HEK293 (cell line): ENCODE results near the gene NDUFB10.
A peak's percentile ranks its signal among the peaks of the same experiment; 100 is the strongest.

Source experiments
- CTCF ChIA-PET: fragments of 350-600 bp; formaldehyde crosslinking; extraction: SDS; loops from one replicate; lab custom pipeline; 2021; ENCODE audit warnings: antibody characterized with exemption; lab: Yijun Ruan, JAX
- POLR2A ChIA-PET: fragments of 300-600 bp; formaldehyde crosslinking; extraction: SDS; loops from one replicate; lab custom pipeline; 2020; ENCODE audit warnings: antibody characterized with exemption, inconsistent platforms; lab: Yijun Ruan, JAX
- H3K27ac ChIP-seq: fragments of 200-500 bp; sonication (Bioruptor generic); 2 replicates; pipeline ENCODE4 v1.5.1; 2014; ENCODE audit warnings: low read depth, low read length, control low read depth, inconsistent platforms; ENCODE audit errors: extremely low read depth
- H3K36me3 ChIP-seq, 2 experiments: fragments of 200-500 bp in 1 of 2; sonication (Bioruptor generic) in 1 of 2; 1 replicate in 1 of 2; 2 replicates in 1 of 2; pipeline ENCODE4 v1.5.1; 2014 to 2017; ENCODE audit warnings: inconsistent platforms in 2 of 2, low read length in 2 of 2; ENCODE audit not compliant: control insufficient read depth in 2 of 2, insufficient read depth in 1 of 2
- H3K4me1 ChIP-seq: fragments of 200-500 bp; sonication (Bioruptor generic); 2 replicates; pipeline ENCODE4 v1.5.1; 2014; ENCODE audit warnings: mild to moderate bottlenecking, low read length, inconsistent platforms; ENCODE audit not compliant: control insufficient read depth, insufficient read depth
- H3K4me3 ChIP-seq: 2 replicates; pipeline ENCODE4 v1.5.1; 2011; ENCODE audit warnings: low read depth, mild to moderate bottlenecking, control low read depth, low read length, moderate library complexity
- H3K9me3 ChIP-seq: fragments of 200-500 bp; sonication (Bioruptor generic); 2 replicates; pipeline ENCODE4 v1.5.1; 2014; ENCODE audit warnings: low read depth, low read length, inconsistent platforms; ENCODE audit not compliant: control insufficient read depth, insufficient read depth
- KLF8 ChIP-seq: fragments of 450-650 bp; formaldehyde crosslinking; IDR thresholded peaks from 2 replicates; pipeline ENCODE4 v1.5.1; 2016; ENCODE audit warnings: missing biosample characterization, missing genetic modification characterization
- PRDM10 ChIP-seq: fragments of 450-650 bp; formaldehyde crosslinking; IDR thresholded peaks from 2 replicates; pipeline ENCODE4 v1.5.1; 2016; ENCODE audit warnings: missing biosample characterization, missing genetic modification characterization
- PRDM2 ChIP-seq: fragments of 450-650 bp; formaldehyde crosslinking; IDR thresholded peaks from 2 replicates; pipeline ENCODE4 v1.5.1; 2016; ENCODE audit warnings: missing biosample characterization, missing genetic modification characterization, borderline replicate concordance
- ZBTB10 ChIP-seq: fragments of 450-650 bp; formaldehyde crosslinking; IDR thresholded peaks from 2 replicates; pipeline ENCODE4 v1.5.1; 2016; ENCODE audit warnings: missing biosample characterization, missing genetic modification characterization
- ZBTB44 ChIP-seq: fragments of 450-650 bp; IDR thresholded peaks from 2 replicates; pipeline ENCODE4 v1.5.1; 2018; ENCODE audit warnings: missing biosample characterization, mild to moderate bottlenecking, missing genetic modification characterization
- ZFHX2 ChIP-seq: fragments of 450-650 bp; formaldehyde crosslinking; conservative IDR thresholded peaks from 2 replicates; pipeline ENCODE4 v1.5.1; 2016; ENCODE audit warnings: missing biosample characterization, missing genetic modification characterization
- ZNF10 ChIP-seq: fragments of 450-650 bp; formaldehyde crosslinking; IDR thresholded peaks from 2 replicates; pipeline ENCODE4 v1.5.1; 2017; ENCODE audit warnings: missing biosample characterization, missing genetic modification characterization
- ZNF571 ChIP-seq: fragments of 450-650 bp; formaldehyde crosslinking; IDR thresholded peaks from 2 replicates; pipeline ENCODE4 v1.5.0; 2017; ENCODE audit warnings: missing biosample characterization, missing genetic modification characterization
- ZNF585B ChIP-seq: fragments of 450-650 bp; formaldehyde crosslinking; IDR thresholded peaks from 2 replicates; pipeline ENCODE4 v1.5.1; 2016; ENCODE audit warnings: missing biosample characterization, missing genetic modification characterization
- ZNF600 ChIP-seq: fragments of 450-650 bp; formaldehyde crosslinking; IDR thresholded peaks from 2 replicates; pipeline ENCODE4 v1.5.1; 2016; ENCODE audit warnings: missing biosample characterization, missing genetic modification characterization
- ZSCAN18 ChIP-seq: fragments of 450-650 bp; formaldehyde crosslinking; IDR thresholded peaks from 2 replicates; pipeline ENCODE4 v1.5.1; 2016; ENCODE audit warnings: missing biosample characterization, missing genetic modification characterization

Gene NDUFB10

GRCh38 chr16:1993731-1994131, 34.4 kb downstream of the NDUFB10 start:
- TF ChIP-seq ZBTB44 (tag by site-specific recombination) (peak; percentile 61; the same call in 1 of the 2 replicates), ZFHX2 (tag by site-specific recombination) (no peak), KLF8 (tag by site-specific recombination) (peak; percentile 25; the same call in 1 of the 2 replicates), PRDM10 (tag by site-specific recombination) (0 out of 2 replicates have a peak, but pooled peaks have one; percentile 6)
- peaks cover 3% of the 10 kb centered on the region for H3K4me1 ChIP-seq
- H3K4me3 ChIP-seq, result no peak overlapping the region
- CTCF ChIA-PET, result interaction anchor here (0.8 to 3.8 kb wide), 3 partner anchors 9 to 22 kb away, joined by 3 to 39 read pairs (median 3); no protein-coding TSS in a partner anchor
- H3K9me3 ChIP-seq, result no peaks in the 10 kb centered on the region
- H3K27ac ChIP-seq, result no peak overlapping the region
- POLR2A ChIA-PET, result interaction anchor here (0.8 to 1.7 kb wide), 4 partner anchors 10 to 162 kb away, joined by 3 to 6 read pairs (median 4); partner anchors contain the start of genes RPS2 and TRAF7
- peaks cover 0 to 22% of the 10 kb centered on the region in 2 experiments; a peak in 2 of 3 replicates for H3K36me3 ChIP-seq

- H3K9me3 ChIP-seq, result no peaks in the 10 kb centered on the region
- CTCF ChIA-PET, result interaction anchor here (0.7 kb wide), 1 partner anchor 15 kb away, joined by 3 read pairs; no protein-coding TSS in a partner anchor
- POLR2A ChIA-PET, result interaction anchor here (0.9 to 2.1 kb wide), 4 partner anchors 9 to 34 kb away, joined by 3 to 8 read pairs (median 3); partner anchors contain the start of genes RPS2 and TBL3
- TF ChIP-seq ZNF10 (tag by site-specific recombination) (0 out of 2 replicates have a peak, but pooled peaks have one; percentile 27), ZNF600 (no peak)
- TF ChIP-seq, all 188 proteins: peak for 1
- peaks cover 0 to 62% of the 10 kb centered on the region in 2 experiments; a peak in 2 of 3 replicates for H3K36me3 ChIP-seq
- H3K4me3 ChIP-seq, result no peak overlapping the region
- no peaks in the 10 kb centered on the region for H3K4me1 ChIP-seq
- no peak overlapping the region for H3K27ac ChIP-seq
Observed at GRCh38 chr16:1997494-1998359, 38.4 kb downstream of the NDUFB10 start.

GRCh38 chr16:1998360-1998835, 39.1 kb downstream of the NDUFB10 start:
- Histone ChIP-seq H3K4me3 (no peak overlapping the region), H3K4me1 (no peaks in the 10 kb centered on the region), H3K36me3 (peaks cover 0 to 68% of the 10 kb centered on the region in 2 experiments; a peak in 2 of 3 replicates), H3K27ac (no peak overlapping the region), H3K9me3 (no peaks in the 10 kb centered on the region)
- ChIA-PET CTCF (no interaction called here), POLR2A (interaction anchor here (1.0 to 2.1 kb wide), 3 partner anchors 9 to 33 kb away, joined by 3 to 8 read pairs (median 3); partner anchors contain the start of gene RPS2)
- TF ChIP-seq PRDM2 (no peak), ZNF571 (tag by site-specific recombination) (no peak), ZSCAN18 (tag by site-specific recombination) (no peak), ZBTB10 (tag by site-specific recombination) (no peak), ZNF585B (tag by site-specific recombination) (no peak)
